H1 (cell line): ENCODE results near the gene LRRC43. TPM values are rescaled to one million over a fixed set of nuclear protein-coding genes. Genes with fewer than 3 reads are reported as not detected.

Source experiments
- RAD21 ChIP-seq, 2 experiments: IDR thresholded peaks in 1 of 2; conservative IDR thresholded peaks in 1 of 2; 2 replicates each; pipeline ENCODE4 v1.6.1; 2011; ENCODE audit warnings: low read depth in 2 of 2, low read length in 2 of 2, improper control_type of control experiment in 1 of 2, inconsistent platforms in 1 of 2, mild to moderate bottlenecking in 1 of 2, moderate library complexity in 1 of 2
- RNF2 ChIP-seq: fragments of 200-900, 300-1000 bp; sonication (generic); IDR thresholded peaks from 2 replicates; pipeline ENCODE4 v1.7.1; 2016; ENCODE audit warnings: borderline replicate concordance, low read depth, mild to moderate bottlenecking, antibody characterized with exemption, low read length; ENCODE audit not compliant: poor library complexity, severe bottlenecking; ENCODE audit errors: missing control alignments
- polyA plus RNA-seq, 7 experiments: library from polyadenylated mRNA; depleted of rRNA in 3 of 7; stranded (reverse) in 5 of 7; unstranded in 2 of 7; fragments of >200 nt in 5 of 7; fragments of 200-250 nt in 2 of 7; gene quantifications; 1 replicate in 5 of 7; 2 replicates in 1 of 7; 4 replicates in 1 of 7; pipeline versions ENCODE4 v1.2.1 to v1.2.3, GENCODE V29; 2011 to 2013; ENCODE audit warnings: missing spikeins in 2 of 7, mixed read lengths in 2 of 7
- total RNA-seq: library from RNA; stranded (reverse); fragmentation: NEBNext Ultra II Directional; extraction: Animal tissue kit (Norgen Biotek cat#: 25700); gene quantifications from 2 replicates; pipeline ENCODE4 v1.2.1, GENCODE V29; 2021

The LRRC43 gene
- total and polyA plus RNA-seq, 2 of the 8 experiments (the other 6 are each of a cell fraction or from before 2014, with no cell fraction given), result 0.35 to 0.44 TPM

DNA sequence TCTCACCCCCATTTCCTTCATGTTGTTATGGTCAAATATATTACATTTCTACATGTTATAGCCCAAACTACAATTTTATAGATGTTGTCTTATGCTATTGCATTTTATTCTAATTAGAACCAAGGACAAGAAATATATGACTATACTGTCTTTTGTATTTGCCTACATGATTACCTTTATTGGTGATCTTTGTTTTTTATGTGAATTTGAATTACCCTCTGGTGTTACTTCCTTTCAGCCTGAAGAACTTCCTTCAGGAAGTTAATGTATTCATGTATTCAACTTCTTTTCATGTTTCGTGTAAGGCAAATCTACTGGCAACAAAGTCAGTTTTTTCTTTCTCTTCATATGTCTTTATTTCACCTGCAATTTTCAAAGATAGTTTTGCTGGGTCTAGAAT lies 11.9 kb downstream of the LRRC43 start (continued):
- TF ChIP-seq RAD21 (IDR thresholded peaks at IDR 0.05 in 1 of 2, conservative IDR thresholded peaks at IDR 0.05 in 1 of 2; ENCODE audit: low read depth in 2 of 2, low read length in 2 of 2) (no peak), RNF2 (no peak)
- TF ChIP-seq, all 59 proteins: peak for 0
